HG02588 (cell line): ENCODE results near the gene WDR38.

ENCODE experiments used
- ATAC-seq: cut with Tn5 transposase; IDR thresholded peaks from one replicate; pipeline ENCODE4 v1.9.1; 2021; ENCODE audit warnings: mild to moderate bottlenecking, moderate library complexity; ENCODE audit not compliant: unreplicated experiment

WDR38 gene

GRCh38 chr9:124880501-124880900 is 27.2 kb downstream of the WDR38 start:
- ATAC-seq = no peak

- no peak for ATAC-seq
Measured at GRCh38 chr9:124881138-124881743, 28.0 kb downstream of the WDR38 start.

GRCh38 chr9:124882231-124882630 is 29.0 kb downstream of the WDR38 start:
- no peak for ATAC-seq

- ATAC-seq = no peak
Measured at GRCh38 chr9:124884376-124884775, 31.1 kb downstream of the WDR38 start.

GRCh38 chr9:124885551-124885950 is 32.3 kb downstream of the WDR38 start:
- no peak for ATAC-seq

- ATAC-seq = no peak
Measured at GRCh38 chr9:124886461-124886860, 33.2 kb downstream of the WDR38 start.

GRCh38 chr9:124886866-124887492 is 33.7 kb downstream of the WDR38 start:
- ATAC-seq = no peak

- ATAC-seq = no peak
Measured at GRCh38 chr9:124887832-124888231, 34.6 kb downstream of the WDR38 start.

- ATAC-seq = no peak
Measured at GRCh38 chr9:124889006-124889405, 35.7 kb downstream of the WDR38 start.

- ATAC-seq = no peak
Measured at GRCh38 chr9:124890179-124890578, 36.9 kb downstream of the WDR38 start.

GRCh38 chr9:124894035-124894740 is 40.9 kb downstream of the WDR38 start:
- ATAC-seq = no peak

GRCh38 chr9:124894741-124895170 is 41.5 kb downstream of the WDR38 start:
- ATAC-seq = no peak

GRCh38 chr9:124897570-124898460 is 44.6 kb downstream of the WDR38 start:
- no peak for ATAC-seq

GRCh38 chr9:124899845-124900244 is 46.6 kb downstream of the WDR38 start:
- ATAC-seq = no peak

- no peak for ATAC-seq
Measured at GRCh38 chr9:124906966-124907365, 53.7 kb downstream of the WDR38 start.
